CD4-positive, alpha-beta T cell treated with Interleukin-4 for 4 hours (primary cell): ENCODE data around the gene TSPY10.
"Not testable (repeated sequence)": the region's sequence is repeated elsewhere in the genome, so short reads cannot be mapped to it uniquely, and the experiment has no call there.

ENCODE experiments used
- DNase-seq: peaks from one replicate; pipeline ENCODE4 v3.0.0-alpha.2; 2020

The TSPY10 gene

GRCh38 chrY:9527580-9527979 lies at the start of gene TSPY10:
TSPY10 (plus strand) TSS chrY:9527880; CDS start chrY:9527926, 46 bp downstream.
- not testable (repeated sequence) for DNase-seq

DNA sequence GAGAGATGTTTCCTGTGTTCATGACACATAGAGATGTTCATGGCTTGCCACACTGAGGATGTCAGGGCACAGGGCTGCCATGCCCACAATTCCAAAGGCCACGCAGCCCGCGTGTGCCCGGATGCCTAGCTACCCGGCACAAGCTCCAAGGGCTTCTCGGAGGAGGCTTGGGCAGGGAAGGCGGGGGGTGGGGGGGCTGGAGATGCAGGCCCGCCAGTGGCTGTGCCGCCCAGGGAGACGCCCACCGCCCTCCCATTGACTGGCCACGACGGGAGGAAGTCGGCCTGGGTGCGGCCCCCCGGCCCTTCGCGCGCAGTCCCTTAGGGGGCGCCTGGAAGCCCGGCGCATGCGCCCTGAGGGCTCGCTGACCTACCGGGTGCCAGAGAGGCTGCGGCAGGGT lies 40.7 kb upstream of the TSPY10 start, which contains the start of gene TSPY9:
Gene TSPY9, plus strand, starts transcription at position 301 of the 400 bp plus-strand sequence. Its CDS starts 46 bp downstream, at position 347.
- DNase-seq = not testable (repeated sequence)

DNA sequence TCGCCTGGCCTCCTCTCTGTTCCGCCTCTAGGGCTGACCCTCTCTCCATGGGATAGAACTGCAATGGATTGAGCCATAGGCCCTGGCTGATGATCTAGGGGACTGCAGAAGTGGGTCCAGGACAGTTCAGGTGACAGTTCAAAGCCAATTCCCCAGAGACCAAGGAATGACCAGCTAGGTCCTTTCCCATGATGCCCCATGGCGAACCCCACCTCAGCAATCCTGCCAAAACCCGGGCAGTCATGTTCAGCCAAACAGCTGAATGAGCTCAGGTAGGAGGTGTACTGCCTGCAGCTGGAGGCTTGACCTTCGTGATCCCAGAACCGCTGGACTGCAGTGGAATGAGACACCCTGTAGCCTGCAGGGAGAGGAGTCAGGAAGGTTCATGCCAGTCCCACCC lies 23.3 kb upstream of the TSPY10 start:
- not testable (repeated sequence) for DNase-seq

DNA sequence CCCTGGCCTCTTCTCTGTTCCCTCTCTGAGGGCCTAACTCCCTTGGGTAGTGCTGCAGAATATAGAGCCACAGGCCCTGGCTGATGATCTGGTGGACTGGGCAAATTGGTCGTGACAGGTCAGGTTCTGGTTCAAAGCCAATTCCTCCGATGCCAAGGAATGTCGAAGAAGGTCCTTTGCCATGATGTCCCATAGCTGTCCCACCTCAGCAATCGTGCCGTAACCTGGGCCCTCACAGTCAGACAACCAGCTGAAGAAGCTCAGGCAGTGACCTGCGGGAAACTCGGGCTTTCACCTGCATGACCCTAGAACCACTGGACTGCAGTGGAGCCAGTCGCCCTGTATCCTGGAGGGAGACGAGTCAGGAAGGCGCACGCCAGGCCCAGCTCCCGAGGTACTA lies 11.4 kb upstream of the TSPY10 start:
- not testable (repeated sequence) for DNase-seq
